Stimulated activated CD4-positive, alpha-beta T cell treated with anti-CD3 and anti-CD28 coated beads, Interleukin-4, amount 100 ng/mL, for 4 hours (primary cell): Measurements from ENCODE around the gene SDK2.

Experiments used
- DNase-seq, 2 experiments: peaks; one replicate each; pipeline ENCODE4 v3.0.0-alpha.2; 2020

The SDK2 gene

GRCh38 chr17:73584987-73585386, 59.3 kb downstream of the SDK2 start:
- no peak for DNase-seq

- DNase-seq = no peak
Measured at GRCh38 chr17:73584049-73584448, 60.2 kb downstream of the SDK2 start.

- no peak for DNase-seq
Measured at GRCh38 chr17:73582821-73583220, 61.4 kb downstream of the SDK2 start.

GRCh38 chr17:73582359-73582758, 61.9 kb downstream of the SDK2 start:
- DNase-seq = no peak

GRCh38 chr17:73581379-73581778, 62.9 kb downstream of the SDK2 start:
- DNase-seq = no peak

GRCh38 chr17:73580073-73580710, 64.1 kb downstream of the SDK2 start:
- DNase-seq = no peak

GRCh38 chr17:73576556-73577098, 67.6 kb downstream of the SDK2 start:
- DNase-seq = no peak

GRCh38 chr17:73575470-73576221, 68.6 kb downstream of the SDK2 start:
- DNase-seq = no peak

GRCh38 chr17:73571511-73572130, 72.6 kb downstream of the SDK2 start:
- no peak for DNase-seq

GRCh38 chr17:73569762-73570319, 74.4 kb downstream of the SDK2 start:
- DNase-seq = no peak

GRCh38 chr17:73568934-73569333, 75.3 kb downstream of the SDK2 start:
- no peak for DNase-seq

- DNase-seq = peak in 1 of 2 experiments; percentile 28
Measured at GRCh38 chr17:73566905-73567782, 77.1 kb downstream of the SDK2 start.

- DNase-seq = no peak
Measured at GRCh38 chr17:73564843-73565242, 79.4 kb downstream of the SDK2 start.

- DNase-seq = no peak
Measured at GRCh38 chr17:73562896-73563295, 81.3 kb downstream of the SDK2 start.

- DNase-seq = no peak
Measured at GRCh38 chr17:73561111-73561510, 83.1 kb downstream of the SDK2 start.

GRCh38 chr17:73560661-73561060, 83.6 kb downstream of the SDK2 start:
- DNase-seq = no peak

GRCh38 chr17:73559532-73559931, 84.7 kb downstream of the SDK2 start:
- DNase-seq = no peak

GRCh38 chr17:73555199-73555960, 88.9 kb downstream of the SDK2 start:
- no peak for DNase-seq

GRCh38 chr17:73554498-73554897, 89.7 kb downstream of the SDK2 start:
- DNase-seq = no peak

GRCh38 chr17:73553311-73553710, 90.9 kb downstream of the SDK2 start:
- no peak for DNase-seq

- no peak for DNase-seq
Measured at GRCh38 chr17:73552300-73553048, 91.8 kb downstream of the SDK2 start.
